Endodermal cell (in vitro differentiated cells): ENCODE measurements around the gene STK32B. TPM values are rescaled to one million over a fixed set of nuclear protein-coding genes. Genes with fewer than 3 reads are reported as not detected.

Source experiments
- DNase-seq: peaks from one replicate; pipeline ENCODE4 v3.0.0-alpha.2; 2017
- H3K27ac ChIP-seq: 2 replicates; pipeline ENCODE4 v1.5.1; 2013; ENCODE audit warnings: mild to moderate bottlenecking, low read depth, low read length, moderate library complexity
- H3K27me3 ChIP-seq: 2 replicates; pipeline ENCODE4 v1.6.1; 2013; ENCODE audit warnings: mild to moderate bottlenecking, low read length, moderate library complexity; ENCODE audit not compliant: insufficient read depth, control insufficient read depth, poor library complexity, severe bottlenecking
- H3K36me3 ChIP-seq: 2 replicates; pipeline ENCODE4 v1.7.0; 2013; ENCODE audit warnings: mild to moderate bottlenecking, low read length, moderate library complexity; ENCODE audit not compliant: control insufficient read depth, insufficient read depth
- H3K4me1 ChIP-seq: one replicate; pipeline ENCODE4 v1.7.0; 2013; ENCODE audit warnings: low read length; ENCODE audit not compliant: control insufficient read depth, insufficient read depth
- H3K4me3 ChIP-seq: 2 replicates; pipeline ENCODE4 v1.5.1; 2013; ENCODE audit warnings: mild to moderate bottlenecking, low read length, moderate library complexity
- H3K9ac ChIP-seq: 2 replicates; pipeline ENCODE4 v1.6.1; 2013; ENCODE audit warnings: mild to moderate bottlenecking, low read length, moderate library complexity; ENCODE audit not compliant: poor library complexity, severe bottlenecking; ENCODE audit errors: extremely low read depth
- H3K9me3 ChIP-seq: 2 replicates; pipeline ENCODE4 v1.6.1; 2013; ENCODE audit warnings: mild to moderate bottlenecking, low read length, moderate library complexity; ENCODE audit not compliant: control insufficient read depth
- H3K27ac Mint-ChIP-seq: 2 replicates; pipeline ENCODE4 v1.8.0; 2020; ENCODE audit warnings: mixed read lengths
- H3K27me3 Mint-ChIP-seq: 2 replicates; pipeline ENCODE4 v1.8.0; 2021; ENCODE audit warnings: mild to moderate bottlenecking, mixed read lengths; ENCODE audit not compliant: insufficient read depth
- H3K36me3 Mint-ChIP-seq: 2 replicates; pipeline ENCODE4 v1.8.0; 2020; ENCODE audit warnings: low read depth, mixed read lengths
- H3K4me1 Mint-ChIP-seq: 2 replicates; pipeline ENCODE4 v1.8.0; 2020; ENCODE audit warnings: mixed read lengths
- H3K4me3 Mint-ChIP-seq: 2 replicates; pipeline ENCODE4 v1.8.0; 2020; ENCODE audit warnings: mild to moderate bottlenecking, moderate library complexity, mixed read lengths
- H3K9me3 Mint-ChIP-seq: 2 replicates; pipeline ENCODE4 v1.8.0; 2020; ENCODE audit warnings: mild to moderate bottlenecking, mixed read lengths
- CTCF ChIP-seq: fragments of 200-600 bp; sonication (generic); conservative IDR thresholded peaks from 2 replicates; pipeline ENCODE4 v1.5.0; 2021; ENCODE audit warnings: antibody characterized with exemption, mild to moderate bottlenecking
- WGBS, 2 experiments: methylation state at CpG; one replicate each; pipeline versions ENCODE4 v1.1.5 to v1.1.7; 2013; ENCODE audit warnings: missing lambda C conversion rate in 2 of 2, mixed read lengths in 1 of 2; ENCODE audit not compliant: insufficient coverage in 1 of 2, insufficient read length in 1 of 2; 5-methylcytosine and 5-hydroxymethylcytosine counted together
- total RNA-seq, 2 donors: library from RNA; stranded (reverse); fragmentation: NEBNext Ultra II Directional in 1 of 2; extraction: Animal tissue kit (Norgen Biotek cat#: 25700) in 1 of 2; gene quantifications; 2 replicates in 1 of 2; 3 replicates in 1 of 2; pipeline ENCODE4 v1.2.1, GENCODE V29; 2021

Gene STK32B
- total RNA-seq, 2 donors from 2014 or later = 1.4 to 1.5 TPM

GRCh38 chr4:5014007-5014682, 37.1 kb upstream of the STK32B start:
- 85 to 94% methylated on average over 2 to 7 of the region's 7 CpGs for WGBS, 2 experiments
- no peak overlapping the region for H3K9ac ChIP-seq
- no peaks in the 10 kb centered on the region for H3K36me3 ChIP-seq
- H3K27ac Mint-ChIP-seq = no peak overlapping the region
- no peaks in the 10 kb centered on the region for H3K9me3 ChIP-seq
- peaks cover 9% of the 10 kb centered on the region for H3K27me3 ChIP-seq
- no peak for DNase-seq
- no peak overlapping the region for H3K4me3 Mint-ChIP-seq
- no peaks in the 10 kb centered on the region for H3K4me1 ChIP-seq
- no peak for TF ChIP-seq CTCF
- H3K4me1 Mint-ChIP-seq = no peaks in the 10 kb centered on the region
- no peaks in the 10 kb centered on the region for H3K9me3 Mint-ChIP-seq
- no peak overlapping the region for H3K4me3 ChIP-seq
- H3K27ac ChIP-seq = no peak overlapping the region
- peaks cover 7% of the 10 kb centered on the region for H3K27me3 Mint-ChIP-seq
- no peaks in the 10 kb centered on the region for H3K36me3 Mint-ChIP-seq

GRCh38 chr4:5018096-5018495, 33.2 kb upstream of the STK32B start:
- Mint-ChIP-seq H3K9me3 (no peaks in the 10 kb centered on the region), H3K4me1 (no peaks in the 10 kb centered on the region), H3K27me3 (peaks cover 7% of the 10 kb centered on the region), H3K27ac (no peak overlapping the region), H3K36me3 (no peaks in the 10 kb centered on the region), H3K4me3 (no peak overlapping the region)
- no peaks in the 10 kb centered on the region for H3K36me3 ChIP-seq
- peaks cover 9% of the 10 kb centered on the region for H3K27me3 ChIP-seq
- H3K4me1 ChIP-seq = no peaks in the 10 kb centered on the region
- no peak overlapping the region for H3K9ac ChIP-seq
- H3K4me3 ChIP-seq = no peak overlapping the region
- peak; percentile 42 for TF ChIP-seq CTCF
- H3K9me3 ChIP-seq = no peaks in the 10 kb centered on the region
- H3K27ac ChIP-seq = no peak overlapping the region
- DNase-seq = no peak
- 20 to 61% methylated on average over 1 to 2 of the region's 2 CpGs for WGBS, 2 experiments

GRCh38 chr4:5018603-5019002, 32.7 kb upstream of the STK32B start:
- H3K27ac Mint-ChIP-seq = no peak overlapping the region
- TF ChIP-seq CTCF = no peak
- Histone ChIP-seq H3K27ac (no peak overlapping the region), H3K4me3 (no peak overlapping the region), H3K4me1 (no peaks in the 10 kb centered on the region), H3K9ac (no peak overlapping the region), H3K27me3 (peaks cover 9% of the 10 kb centered on the region), H3K9me3 (no peaks in the 10 kb centered on the region), H3K36me3 (no peaks in the 10 kb centered on the region)
- H3K27me3 Mint-ChIP-seq = peaks cover 7% of the 10 kb centered on the region
- peak; percentile 54 for DNase-seq
- peak overlapping the region; percentile 49 for H3K4me3 Mint-ChIP-seq
- 78 to 79% methylated on average over 5 to 6 of the region's 6 CpGs for WGBS, 2 experiments
- H3K4me1 Mint-ChIP-seq = no peaks in the 10 kb centered on the region
- H3K36me3 Mint-ChIP-seq = no peaks in the 10 kb centered on the region
- peaks cover 2% of the 10 kb centered on the region for H3K9me3 Mint-ChIP-seq
